GM19035 (cell line): ENCODE data around the gene ADAMTS14.

Source experiments
- ATAC-seq: cut with Tn5 transposase; IDR thresholded peaks from one replicate; pipeline ENCODE4 v1.9.1; 2021; ENCODE audit not compliant: unreplicated experiment

Gene ADAMTS14

DNA sequence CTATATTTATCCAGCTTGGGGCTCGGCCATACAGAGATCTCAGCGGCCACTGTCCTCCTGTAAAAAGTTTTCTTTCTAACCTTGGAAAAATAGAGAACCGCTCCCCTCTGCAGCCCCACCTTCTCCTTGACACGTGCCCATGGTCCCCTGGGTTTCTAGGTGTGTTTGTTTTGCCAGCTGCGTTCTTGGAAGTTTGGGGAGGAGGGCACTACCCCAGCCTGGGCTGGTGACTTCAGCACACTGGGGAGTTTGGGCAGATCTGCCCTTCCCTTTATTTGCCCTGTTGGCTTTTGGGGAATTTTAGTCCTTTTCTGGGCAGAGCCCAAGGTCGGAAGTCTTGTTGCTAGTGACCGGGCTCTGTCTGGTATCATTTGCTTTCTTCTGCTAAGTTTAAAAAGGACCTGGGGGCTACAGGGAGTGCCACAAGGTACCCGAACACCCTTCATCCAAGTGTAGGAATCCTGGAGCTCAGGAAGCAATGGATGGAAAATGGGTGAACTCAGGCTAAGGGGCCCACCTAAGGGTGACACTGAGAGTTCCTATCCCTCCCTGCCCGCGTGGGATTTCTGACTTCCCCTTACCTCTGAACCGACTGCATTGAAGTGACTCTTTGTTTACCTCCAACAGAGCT, 1.7 kb downstream of the ADAMTS14 start:
- ATAC-seq, result no peak

DNA sequence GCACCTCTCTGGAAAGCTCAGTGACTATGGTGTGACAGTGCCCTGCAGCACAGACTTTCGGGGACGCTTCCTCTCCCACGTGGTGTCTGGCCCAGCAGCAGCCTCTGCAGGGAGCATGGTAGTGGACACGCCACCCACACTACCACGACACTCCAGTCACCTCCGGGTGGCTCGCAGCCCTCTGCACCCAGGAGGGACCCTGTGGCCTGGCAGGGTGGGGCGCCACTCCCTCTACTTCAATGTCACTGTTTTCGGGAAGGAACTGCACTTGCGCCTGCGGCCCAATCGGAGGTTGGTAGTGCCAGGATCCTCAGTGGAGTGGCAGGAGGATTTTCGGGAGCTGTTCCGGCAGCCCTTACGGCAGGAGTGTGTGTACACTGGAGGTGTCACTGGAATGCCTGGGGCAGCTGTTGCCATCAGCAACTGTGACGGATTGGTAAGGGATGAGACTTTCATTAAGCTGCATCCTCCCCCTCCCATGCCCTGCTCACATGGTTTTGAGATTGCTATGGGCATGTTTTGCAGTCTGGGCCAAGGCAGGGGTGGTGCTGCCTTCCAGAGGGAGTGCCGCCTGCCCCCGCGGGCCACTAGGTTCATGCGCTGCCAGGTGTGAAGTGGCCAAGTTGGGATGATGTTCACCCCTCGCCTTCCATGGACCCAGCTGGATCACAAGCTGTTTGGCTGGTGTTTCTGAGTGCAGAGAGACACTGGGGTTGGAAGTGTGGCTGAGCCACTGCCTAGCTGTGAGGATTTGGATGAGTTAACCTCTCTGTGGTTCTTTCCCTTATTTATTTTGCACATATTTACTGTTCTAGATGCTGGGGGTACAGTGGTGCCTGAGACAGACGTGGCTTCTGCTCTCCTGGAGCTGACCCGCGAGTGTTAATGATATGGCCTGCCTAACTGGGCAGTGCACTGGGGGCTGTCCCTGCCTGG, 2.5 kb downstream of the ADAMTS14 start:
- ATAC-seq, result no peak

DNA sequence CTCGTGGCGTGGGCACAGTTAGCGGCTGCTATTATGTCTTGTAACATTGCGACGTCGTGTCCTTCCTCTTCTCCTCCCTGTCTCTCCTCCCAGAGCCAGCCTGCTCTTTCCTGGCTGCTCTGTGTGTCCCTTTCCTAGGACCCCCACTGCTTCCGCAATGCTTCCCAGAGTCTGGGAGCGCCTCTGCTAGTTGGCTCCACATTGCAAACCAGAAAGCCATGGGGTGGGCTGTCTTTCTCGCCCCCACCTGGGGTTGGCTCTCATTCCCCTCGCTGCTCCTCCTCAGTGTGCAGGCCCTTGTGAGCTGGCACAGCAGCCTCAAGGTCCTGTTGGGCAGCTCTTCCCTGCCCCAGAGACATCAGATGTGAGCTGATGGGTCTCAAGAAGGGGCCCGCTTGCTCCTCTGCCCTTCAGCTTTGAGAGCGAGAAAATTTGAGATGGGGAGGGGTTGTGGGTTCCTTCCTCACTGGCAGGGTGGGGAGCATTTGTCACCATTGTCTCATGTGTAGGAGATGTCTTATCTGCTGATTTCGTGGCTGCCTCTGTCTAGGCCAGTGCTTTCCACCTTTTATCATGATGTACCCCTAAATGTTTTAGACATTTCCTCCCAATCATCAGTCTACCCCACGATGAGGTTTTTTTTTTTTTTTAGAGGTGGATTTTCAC, 3.3 kb downstream of the ADAMTS14 start:
- no peak for ATAC-seq

DNA sequence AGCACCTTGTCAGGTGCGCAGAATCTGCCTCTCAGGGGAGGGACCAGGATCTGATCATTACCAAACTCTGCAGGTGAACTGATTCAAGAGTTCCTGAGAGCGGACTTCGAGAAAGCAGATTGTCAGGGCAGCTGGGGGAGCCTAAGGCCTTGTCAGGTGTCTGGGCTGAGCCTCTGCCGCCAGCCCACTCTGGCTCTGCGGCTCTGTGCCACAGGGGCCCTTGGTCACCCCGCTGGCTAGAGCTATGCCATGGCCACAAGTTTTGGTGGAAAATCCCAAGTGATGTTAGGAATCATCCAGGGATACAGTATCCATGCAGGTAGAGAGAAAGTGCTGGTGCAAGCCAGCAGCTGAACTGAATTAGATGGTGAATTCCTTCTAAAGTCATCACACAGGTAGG, 4.2 kb downstream of the ADAMTS14 start:
- no peak for ATAC-seq

DNA sequence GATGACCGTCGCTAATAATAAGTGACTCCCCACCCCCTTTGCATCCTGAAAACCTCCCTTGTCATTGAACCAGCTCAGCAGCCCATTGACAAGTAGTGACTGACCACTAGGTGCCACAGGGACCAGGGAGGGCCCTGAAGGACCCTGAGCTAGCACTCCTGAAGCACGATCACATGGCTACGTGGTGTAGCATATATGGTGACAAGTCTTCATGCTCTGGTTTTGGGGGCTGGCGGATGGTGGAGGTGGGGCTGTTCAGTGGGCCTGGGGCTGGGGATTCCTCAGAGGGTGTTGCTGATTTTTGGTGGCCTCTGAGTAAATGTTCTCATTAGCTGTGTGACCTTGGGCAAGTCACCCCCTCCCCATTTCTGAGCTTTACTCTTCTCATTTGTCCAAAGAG, 4.7 kb downstream of the ADAMTS14 start:
- no peak for ATAC-seq

DNA sequence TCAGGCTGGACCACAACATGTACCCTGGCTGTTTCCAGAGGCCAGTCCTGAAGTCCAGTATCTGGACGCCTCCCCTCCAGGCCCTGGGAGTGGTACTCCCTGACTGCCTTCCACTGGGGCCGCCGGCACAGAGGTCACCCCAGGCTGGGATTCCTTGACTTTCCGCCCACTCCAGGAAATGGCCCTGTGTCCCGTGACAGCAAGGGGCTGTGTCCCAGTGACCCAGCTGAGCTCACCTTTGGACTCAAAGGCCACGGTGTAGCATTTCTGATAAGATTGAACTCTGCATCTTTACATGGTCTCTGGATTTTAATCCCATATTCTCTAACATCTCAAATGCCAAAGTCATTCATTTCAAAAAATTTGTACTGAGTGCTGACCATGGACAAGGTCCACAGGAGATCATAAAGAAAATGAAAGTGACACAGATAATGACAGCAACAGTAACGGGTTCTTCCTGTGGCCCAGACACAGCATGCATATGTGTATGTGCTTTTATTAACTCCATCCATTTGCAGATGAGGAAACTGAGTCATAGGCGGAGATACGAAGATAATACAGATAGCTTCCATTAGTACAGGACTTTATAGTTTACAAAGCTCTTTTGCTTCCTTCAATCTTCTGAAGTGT, 5.4 kb downstream of the ADAMTS14 start:
- ATAC-seq, result no peak

DNA sequence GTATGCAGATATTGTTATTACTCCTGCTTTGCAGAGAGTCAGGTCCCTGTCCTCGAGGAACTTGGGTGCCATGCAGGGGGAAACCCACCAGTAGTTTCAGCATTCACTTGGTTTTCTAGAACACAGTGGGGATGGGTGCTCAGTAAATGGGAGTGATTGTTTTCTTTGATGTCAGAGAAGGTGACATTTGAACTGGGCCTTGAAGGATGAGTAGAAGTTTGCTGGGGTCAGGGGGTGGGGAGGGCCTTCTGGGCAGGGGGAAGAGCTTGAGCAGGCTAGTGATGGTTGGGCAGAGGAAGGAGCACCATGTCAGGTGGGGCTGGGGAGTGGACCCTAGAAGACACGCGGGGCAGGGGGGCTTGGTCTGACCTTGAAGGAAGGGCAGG, 5.9 kb downstream of the ADAMTS14 start:
- ATAC-seq, result no peak

DNA sequence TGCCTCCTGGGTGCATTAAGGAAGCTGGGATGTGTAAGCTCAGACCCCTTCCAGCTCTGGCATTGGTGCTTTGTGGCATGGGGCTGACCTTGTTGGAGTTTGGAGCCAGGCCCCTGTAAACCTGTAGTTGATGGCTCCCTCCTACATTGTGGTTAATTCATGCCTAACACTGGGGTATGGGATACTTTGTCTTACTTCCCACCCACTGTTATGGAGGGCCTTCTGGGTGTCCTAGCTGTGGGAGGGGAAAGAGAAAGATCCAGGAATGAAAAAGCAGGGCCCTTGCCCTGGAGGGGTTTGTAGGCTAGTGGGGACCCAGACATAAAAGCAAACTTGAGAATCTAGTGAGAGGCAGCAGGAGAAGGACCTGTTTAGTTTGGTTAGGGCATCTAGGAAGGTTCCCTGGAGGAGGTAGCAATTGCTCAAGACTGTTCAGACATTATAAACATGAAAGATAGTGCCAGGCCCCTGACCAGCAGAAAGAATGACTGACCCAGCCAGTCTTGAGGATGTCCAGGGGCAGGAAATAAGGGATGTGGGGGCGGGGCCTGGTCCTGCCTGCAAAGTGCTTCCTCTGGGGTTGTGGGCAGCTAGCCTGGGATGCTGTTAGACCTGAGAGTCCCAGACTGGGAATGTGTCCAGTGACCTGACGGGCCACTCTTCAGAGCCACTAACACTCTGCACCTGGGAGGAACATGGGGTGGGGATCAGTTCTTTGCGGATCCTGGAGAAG, 6.6 kb downstream of the ADAMTS14 start:
- ATAC-seq, result no peak

DNA sequence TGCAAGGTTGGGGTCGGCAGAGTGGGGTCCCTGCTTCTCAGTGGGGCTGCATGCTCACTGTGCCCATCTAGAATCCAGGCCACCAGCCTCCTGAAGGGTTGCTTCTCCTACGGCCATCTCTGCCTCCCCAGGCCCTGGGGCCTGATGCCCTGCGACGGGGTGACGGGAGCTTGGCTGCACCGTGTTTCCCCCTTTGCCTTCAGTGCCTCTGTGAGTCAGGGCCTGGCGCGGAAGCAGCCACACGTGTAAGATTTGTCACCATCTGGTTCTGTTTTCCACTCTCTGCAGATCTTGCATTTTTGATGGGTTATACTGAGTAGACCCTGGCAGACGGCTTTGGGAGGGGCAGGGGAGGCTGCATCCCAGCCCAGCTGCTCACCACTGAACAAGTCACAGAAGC, 7.2 kb downstream of the ADAMTS14 start:
- ATAC-seq, result no peak

DNA sequence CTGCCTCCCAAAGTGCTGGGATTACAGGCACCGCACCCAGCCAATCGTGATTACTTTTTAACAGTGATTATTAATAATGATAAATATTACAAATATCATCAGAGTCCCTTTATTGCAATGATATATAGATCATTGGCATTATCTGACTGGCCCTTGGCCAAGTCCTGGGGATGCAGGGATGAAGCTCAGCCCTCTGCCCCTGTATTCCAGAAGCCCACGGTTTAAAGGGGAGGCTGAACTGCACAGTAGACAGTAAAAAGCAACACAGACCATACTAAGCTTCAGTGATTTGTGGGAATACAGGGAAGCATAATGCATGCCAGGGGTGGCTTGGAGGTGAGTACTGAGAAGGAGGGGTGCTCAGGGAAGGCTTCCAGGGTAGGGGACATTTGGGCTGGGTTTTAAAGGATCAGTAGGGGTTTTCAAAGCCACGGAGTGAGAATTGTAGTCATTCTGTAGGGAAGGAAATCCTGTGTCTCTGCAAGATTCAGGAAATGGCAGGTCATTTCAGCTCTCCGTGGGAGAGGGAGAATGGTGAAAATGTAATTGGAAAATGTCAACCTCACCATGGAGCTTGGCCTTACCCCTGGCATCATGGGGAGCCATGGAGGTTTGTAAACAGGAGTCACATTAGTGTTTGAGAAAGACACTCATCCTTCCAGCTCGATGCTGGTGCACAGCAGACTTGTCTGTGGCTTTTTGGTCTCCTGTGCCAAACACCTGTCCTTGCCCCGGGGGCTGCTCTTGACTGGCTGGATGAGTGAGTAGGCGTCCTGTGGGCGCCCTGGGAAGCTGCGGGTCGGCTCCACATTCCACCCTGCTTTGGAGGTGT, 8.8 kb downstream of the ADAMTS14 start:
- no peak for ATAC-seq

DNA sequence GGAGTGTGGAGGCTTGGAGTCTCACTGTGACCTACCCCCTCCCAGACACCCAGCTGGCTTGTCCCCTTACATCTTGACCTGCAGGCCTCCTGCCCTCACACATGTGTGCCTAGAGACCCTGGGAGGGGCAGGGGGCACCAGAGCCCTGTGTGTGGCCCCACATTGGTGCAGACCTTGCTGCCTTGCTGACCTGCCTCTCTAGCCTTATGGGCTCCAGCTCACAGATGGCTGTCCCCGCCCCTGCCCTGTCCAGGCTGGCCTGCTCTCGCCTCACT, 9.4 kb downstream of the ADAMTS14 start:
- no peak for ATAC-seq

DNA sequence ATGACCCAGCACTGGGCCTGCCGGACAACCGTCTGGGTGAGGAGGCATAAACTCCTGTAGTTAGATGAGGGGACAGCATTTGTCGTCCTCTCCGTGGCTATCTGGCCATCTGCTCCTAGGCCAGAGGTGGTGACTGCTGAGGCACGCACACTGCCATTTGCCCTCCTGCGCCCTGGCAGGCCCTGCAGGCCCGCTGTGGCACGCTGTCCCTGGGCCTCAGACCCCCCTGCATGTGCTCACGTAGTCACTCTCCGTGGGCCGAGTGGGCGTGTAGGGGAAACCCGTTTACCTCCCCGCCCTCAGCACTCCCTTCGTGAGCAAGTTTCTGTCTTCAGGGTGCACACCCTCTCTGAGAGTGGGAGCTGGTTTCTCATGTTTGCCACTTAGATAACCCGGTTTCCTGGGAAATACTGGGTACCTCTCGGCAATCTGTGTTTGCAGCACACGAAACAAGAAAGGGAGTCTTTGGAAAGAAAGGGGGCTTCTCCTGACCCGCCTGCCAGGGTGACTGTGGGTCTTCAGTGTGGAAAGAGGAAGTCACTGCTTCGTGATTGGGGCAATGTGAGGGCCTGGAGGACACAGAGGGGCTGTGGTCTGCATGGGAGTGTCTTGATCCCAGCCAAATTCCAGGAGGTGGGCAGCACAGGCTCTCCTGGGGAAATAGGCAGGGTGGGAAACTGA, 10.8 kb downstream of the ADAMTS14 start:
- no peak for ATAC-seq

DNA sequence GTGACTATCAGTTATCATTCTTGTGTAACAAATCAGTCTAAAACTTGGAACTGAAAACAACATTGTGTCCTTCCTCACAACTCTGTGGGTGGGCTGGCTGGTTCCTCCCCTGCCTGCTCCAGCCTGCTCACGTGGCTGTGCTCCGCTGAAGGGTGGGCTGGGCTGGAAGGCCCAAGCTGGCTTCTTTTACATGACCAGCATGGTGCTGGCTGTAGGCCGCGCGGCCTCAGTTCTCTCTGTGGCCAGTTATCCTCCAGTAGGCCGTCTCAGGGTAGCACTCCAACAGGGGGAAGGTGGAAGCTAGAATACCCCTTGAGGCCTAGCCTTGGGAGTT, 11.3 kb downstream of the ADAMTS14 start:
- ATAC-seq, result no peak

DNA sequence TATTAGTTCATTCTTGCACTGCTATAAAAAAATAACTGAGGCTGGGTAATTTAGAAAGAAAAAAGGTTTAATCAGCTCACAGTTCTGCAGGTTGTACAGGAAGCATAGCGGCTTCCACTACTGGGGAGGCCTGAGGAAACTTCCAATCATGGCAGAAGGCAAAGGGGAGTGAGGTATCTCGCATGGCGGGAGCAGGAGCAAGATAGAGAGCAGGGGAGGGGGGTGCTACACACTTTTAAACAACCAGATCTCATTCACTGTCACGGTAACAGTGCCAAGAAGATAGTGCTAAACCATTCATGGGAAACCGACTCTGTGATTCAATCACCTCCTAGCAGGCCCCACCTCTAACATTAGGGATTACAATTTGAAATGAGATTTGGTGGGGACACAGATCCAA, 11.6 kb downstream of the ADAMTS14 start:
- no peak for ATAC-seq

DNA sequence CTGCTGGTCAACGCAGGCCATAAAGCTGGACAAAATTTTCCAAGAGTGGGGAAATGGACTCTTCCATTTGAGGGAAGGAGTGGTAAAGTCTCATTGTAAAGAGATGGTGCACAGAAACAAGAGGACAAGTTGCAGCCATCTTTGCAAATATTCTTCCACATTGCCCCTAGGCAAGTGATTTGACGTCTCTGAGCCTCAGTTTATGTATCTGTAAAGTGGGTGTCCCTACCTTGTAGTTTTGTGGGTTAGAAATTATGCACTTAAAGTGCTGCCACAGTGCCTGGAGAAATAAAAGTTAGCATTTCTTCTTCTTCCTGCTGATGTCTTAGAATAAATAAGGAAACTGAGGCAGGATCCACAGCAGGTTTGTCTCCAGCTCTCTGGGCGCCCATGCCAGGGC, 12.1 kb downstream of the ADAMTS14 start:
- no peak for ATAC-seq

DNA sequence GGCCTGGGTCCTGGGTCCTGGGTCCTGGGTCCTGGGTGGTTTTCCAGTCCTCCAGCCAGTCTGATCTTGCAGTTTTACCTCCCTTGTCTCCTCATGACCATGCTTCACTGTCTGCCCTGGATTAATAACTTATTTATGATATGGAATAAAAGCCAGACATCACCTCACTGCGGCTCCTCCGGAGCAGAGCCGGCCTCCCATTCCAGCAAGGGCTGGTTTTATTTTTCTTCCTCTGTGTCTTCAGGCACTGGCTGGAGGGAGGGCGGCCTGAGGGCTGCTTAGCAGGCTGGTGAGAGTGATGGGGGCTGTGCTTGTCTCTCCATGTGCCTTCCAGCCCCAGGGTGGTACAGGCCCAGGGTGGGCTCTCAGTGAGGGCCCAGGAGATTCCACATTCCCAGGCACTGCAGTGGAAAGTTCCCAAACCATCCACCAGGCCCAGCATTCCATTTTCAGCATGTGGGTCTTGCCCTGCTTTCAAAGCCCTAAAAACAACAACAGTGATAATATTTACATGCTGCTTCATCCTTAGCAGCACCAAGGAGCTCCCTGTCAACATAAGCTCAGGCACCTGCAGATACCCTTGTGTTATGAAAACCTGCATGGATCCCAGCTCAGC, 12.6 kb downstream of the ADAMTS14 start:
- ATAC-seq, result no peak

DNA sequence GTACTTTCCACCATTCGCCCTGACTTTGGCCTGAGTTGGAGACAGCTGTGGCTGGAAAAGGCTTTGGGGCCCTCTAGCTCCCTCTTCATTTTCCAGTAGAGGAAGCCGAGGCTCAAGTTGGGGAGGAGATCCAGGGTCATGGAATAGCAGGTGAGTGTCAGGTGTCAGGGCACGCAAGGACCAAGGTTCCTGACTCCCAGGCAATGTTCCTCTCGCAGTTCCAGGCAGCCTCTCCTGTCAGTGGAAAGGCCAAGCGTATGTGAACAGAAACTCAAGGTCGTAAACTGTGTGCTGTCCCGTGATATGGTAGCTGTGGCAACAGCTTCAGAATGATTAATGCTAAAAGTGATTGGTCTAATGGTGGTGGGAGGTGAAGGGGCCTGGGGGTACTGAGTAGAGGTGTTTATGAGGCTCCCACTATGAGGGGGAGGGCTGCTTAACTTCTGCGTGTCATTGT, 13.2 kb downstream of the ADAMTS14 start:
- no peak for ATAC-seq

DNA sequence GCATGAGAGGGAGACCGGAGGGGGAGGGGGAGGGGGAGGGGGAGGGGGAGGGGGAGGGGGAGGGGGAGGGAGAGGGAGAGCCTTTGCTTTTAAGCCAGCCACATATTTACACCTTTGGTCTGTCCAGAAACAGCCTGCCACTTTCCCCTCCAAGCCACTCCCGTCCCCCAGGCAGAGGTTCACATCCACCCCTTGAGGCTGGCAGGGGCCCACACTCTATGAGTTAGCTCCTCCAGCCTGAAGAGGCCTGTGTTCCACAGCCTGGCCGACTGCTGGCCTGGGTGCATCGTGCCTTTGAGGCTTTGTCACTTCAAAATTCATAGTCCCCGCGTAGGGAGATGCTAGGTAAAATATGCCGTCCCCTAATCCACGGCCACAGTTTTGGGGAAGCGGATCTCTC, 16.5 kb downstream of the ADAMTS14 start:
- ATAC-seq, result no peak

DNA sequence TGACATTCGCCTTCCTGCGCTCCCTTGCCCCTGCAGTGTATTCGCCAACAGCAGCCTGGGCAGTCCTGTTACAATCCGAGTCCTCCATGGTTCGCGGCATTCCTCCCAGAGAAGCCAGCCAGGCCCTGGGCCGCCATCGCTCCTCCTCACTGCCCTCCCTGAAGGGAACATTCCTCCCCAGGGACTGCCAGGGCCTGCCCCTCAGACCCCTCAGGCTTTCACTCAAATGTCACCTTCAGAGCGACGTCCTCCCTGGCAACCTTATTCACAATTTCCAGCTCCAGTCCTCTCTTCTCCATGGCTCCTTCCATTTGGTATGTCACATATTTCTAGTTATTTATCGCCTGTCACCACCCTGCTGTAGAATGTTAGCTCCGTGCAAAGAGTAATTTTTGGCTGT, 17.4 kb downstream of the ADAMTS14 start:
- ATAC-seq, result no peak
